BE2C (cell line): ENCODE measurements around the gene KDM6A.
"Not testable (repeated sequence)": the region's sequence is repeated elsewhere in the genome, so short reads cannot be mapped to it uniquely, and the experiment has no call there.

Experiments used
- DNase-seq: peaks from one replicate; pipeline ENCODE4 v3.0.0-alpha.2; 2020
- H3K27me3 ChIP-seq: fragments of 250-450 bp; sonication (Bioruptor Pico); 2 replicates; pipeline ENCODE4 v1.5.1; 2020; ENCODE audit warnings: mild to moderate bottlenecking
- H3K36me3 ChIP-seq: fragments of 250-450 bp; sonication (Bioruptor Pico); 2 replicates; pipeline ENCODE4 v1.5.1; 2020; ENCODE audit warnings: mild to moderate bottlenecking
- H3K4me1 ChIP-seq: fragments of 250-450 bp; sonication (Bioruptor Pico); 2 replicates; pipeline ENCODE4 v1.5.1; 2020
- H3K4me3 ChIP-seq: 2 replicates; pipeline ENCODE4 v1.5.1; 2011; ENCODE audit warnings: low read depth, low read length
- H3K9me3 ChIP-seq: fragments of 250-450 bp; sonication (Bioruptor Pico); 2 replicates; pipeline ENCODE4 v1.5.1; 2020
- CTCF ChIP-seq: IDR thresholded peaks from 2 replicates; pipeline ENCODE4 v1.5.1; 2012; ENCODE audit warnings: mild to moderate bottlenecking, low read depth, low read length

Gene KDM6A

GRCh38 chrX:44927398-44927797, 54.4 kb downstream of the KDM6A start:
- no peak for DNase-seq
- no peak for TF ChIP-seq CTCF
- Histone ChIP-seq H3K36me3 (no peaks in the 10 kb centered on the region), H3K4me3 (no peak overlapping the region), H3K27me3 (no peaks in the 10 kb centered on the region), H3K4me1 (no peaks in the 10 kb centered on the region), H3K9me3 (no peaks in the 10 kb centered on the region)

- H3K9me3 ChIP-seq: no peaks in the 10 kb centered on the region
- DNase-seq: no peak
Observed at GRCh38 chrX:44931441-44931973, 58.5 kb downstream of the KDM6A start.

GRCh38 chrX:44935172-44935571, 62.2 kb downstream of the KDM6A start:
- H3K9me3 ChIP-seq: no peaks in the 10 kb centered on the region
- no peaks in the 10 kb centered on the region for H3K4me1 ChIP-seq
- H3K27me3 ChIP-seq: no peaks in the 10 kb centered on the region
- DNase-seq: no peak
- H3K4me3 ChIP-seq: no peak overlapping the region
- TF ChIP-seq CTCF: no peak
- H3K36me3 ChIP-seq: no peaks in the 10 kb centered on the region

More at GRCh38 chrX:44931441-44931973, 58.5 kb downstream of the KDM6A start:
- no peaks in the 10 kb centered on the region for H3K36me3 ChIP-seq
- no peaks in the 10 kb centered on the region for H3K27me3 ChIP-seq
- H3K4me3 ChIP-seq: no peak overlapping the region
- TF ChIP-seq CTCF: no peak
- H3K4me1 ChIP-seq: no peaks in the 10 kb centered on the region

GRCh38 chrX:44935640-44936039, 62.7 kb downstream of the KDM6A start:
- no peak for DNase-seq
- Histone ChIP-seq H3K4me3 (no peak overlapping the region), H3K27me3 (no peaks in the 10 kb centered on the region), H3K4me1 (no peaks in the 10 kb centered on the region), H3K9me3 (no peaks in the 10 kb centered on the region), H3K36me3 (no peaks in the 10 kb centered on the region)
- TF ChIP-seq CTCF: no peak

- Histone ChIP-seq H3K4me1 (no peaks in the 10 kb centered on the region), H3K27me3 (no peaks in the 10 kb centered on the region), H3K4me3 (no peak overlapping the region), H3K36me3 (no peaks in the 10 kb centered on the region), H3K9me3 (no peaks in the 10 kb centered on the region)
- TF ChIP-seq CTCF: no peak
- DNase-seq: no peak
Observed at GRCh38 chrX:44937606-44938005, 64.6 kb downstream of the KDM6A start.

GRCh38 chrX:44938111-44938510, 65.1 kb downstream of the KDM6A start:
- Histone ChIP-seq H3K36me3 (no peaks in the 10 kb centered on the region), H3K9me3 (no peaks in the 10 kb centered on the region), H3K4me3 (no peak overlapping the region), H3K4me1 (no peaks in the 10 kb centered on the region), H3K27me3 (no peaks in the 10 kb centered on the region)
- DNase-seq: no peak
- no peak for TF ChIP-seq CTCF

GRCh38 chrX:44940541-44940940, 67.6 kb downstream of the KDM6A start:
- not testable (repeated sequence) for H3K9me3 ChIP-seq, H3K4me1 ChIP-seq, H3K36me3 ChIP-seq, H3K4me3 ChIP-seq, H3K27me3 ChIP-seq, DNase-seq
